ENCODE data around the gene PDIA4.
"Not testable (repeated sequence)": the region's sequence is repeated elsewhere in the genome, so short reads cannot be mapped to it uniquely, and the experiment has no call there.

Gene PDIA4

GRCh38 chr7:149030439-149030838 lies 2.1 kb upstream of the PDIA4 start:
- 98% methylated on average over 9 of the region's 9 CpGs for WGBS

GRCh38 chr7:149027611-149028345 lies 527 bp downstream of the PDIA4 start:
- Histone ChIP-seq H3K27me3 (ENCODE audit: insufficient read depth, low read length) (0 out of 2 replicates have a peak, but pooled peaks cover 3% of the 10 kb centered on the region), H3K4me1 (ENCODE audit: insufficient read depth, low read length) (peaks cover 34% of the 10 kb centered on the region), H3K9me3 (ENCODE audit: insufficient read depth, low read depth, low read length) (no peaks in the 10 kb centered on the region), H3K36me3 (ENCODE audit: insufficient read depth, low read length) (peaks cover 17% of the 10 kb centered on the region; the same call in 1 of the 2 replicates), H3K9ac (ENCODE audit: low read depth, low read length) (peak overlapping the region; percentile 95), H3K4me3 (ENCODE audit: low read length) (peak overlapping the region; percentile 90), H3K27ac (ENCODE audit: low read depth, low read length) (peak overlapping the region; percentile 98)
- WGBS = under 1% methylated on average over 43 of the region's 43 CpGs

More at GRCh38 chr7:149030439-149030838, 2.1 kb upstream of the PDIA4 start:
- H3K27ac ChIP-seq (ENCODE audit: low read depth, low read length); H3K4me3 ChIP-seq (ENCODE audit: low read length); H3K9ac ChIP-seq (ENCODE audit: low read depth, low read length); H3K36me3 ChIP-seq (ENCODE audit: insufficient read depth, low read length); H3K9me3 ChIP-seq (ENCODE audit: insufficient read depth, low read depth, low read length); H3K27me3 ChIP-seq (ENCODE audit: insufficient read depth, low read length): not testable (repeated sequence)
- peaks cover 13% of the 10 kb centered on the region for H3K4me1 ChIP-seq (ENCODE audit: insufficient read depth, low read length)

GRCh38 chr7:149027055-149027454 lies 1.2 kb downstream of the PDIA4 start:
- H3K27me3 ChIP-seq (ENCODE audit: insufficient read depth, low read length) = 0 out of 2 replicates have a peak, but pooled peaks cover 3% of the 10 kb centered on the region
- H3K4me3 ChIP-seq (ENCODE audit: low read length) = peak overlapping the region; percentile 90
- peak overlapping the region; percentile 95; the same call in 1 of the 2 replicates for H3K9ac ChIP-seq (ENCODE audit: low read depth, low read length)
- no peak overlapping the region for H3K27ac ChIP-seq (ENCODE audit: low read depth, low read length)
- no peaks in the 10 kb centered on the region for H3K9me3 ChIP-seq (ENCODE audit: insufficient read depth, low read depth, low read length)
- peaks cover 22% of the 10 kb centered on the region; the same call in 1 of the 2 replicates for H3K36me3 ChIP-seq (ENCODE audit: insufficient read depth, low read length)
- WGBS = 75% methylated on average over 7 of the region's 10 CpGs
- H3K4me1 ChIP-seq (ENCODE audit: insufficient read depth, low read length) = peaks cover 41% of the 10 kb centered on the region

- H3K4me1 ChIP-seq (ENCODE audit: insufficient read depth, low read length) = peaks cover 40% of the 10 kb centered on the region
- H3K9ac ChIP-seq (ENCODE audit: low read depth, low read length) = peak overlapping the region; percentile 12
- H3K27ac ChIP-seq (ENCODE audit: low read depth, low read length) = peak overlapping the region; percentile 11; the same call in 1 of the 2 replicates
- no peaks in the 10 kb centered on the region for H3K9me3 ChIP-seq (ENCODE audit: insufficient read depth, low read depth, low read length)
- H3K36me3 ChIP-seq (ENCODE audit: insufficient read depth, low read length) = peaks cover 52% of the 10 kb centered on the region
- 68% methylated on average over 7 of the region's 7 CpGs for WGBS
- H3K27me3 ChIP-seq (ENCODE audit: insufficient read depth, low read length) = no peaks in the 10 kb centered on the region
- H3K4me3 ChIP-seq (ENCODE audit: low read length) = no peak overlapping the region
Observed at GRCh38 chr7:149023662-149024061, 4.6 kb downstream of the PDIA4 start.

- Histone ChIP-seq H3K27me3 (ENCODE audit: insufficient read depth, low read length) (no peaks in the 10 kb centered on the region), H3K9me3 (ENCODE audit: insufficient read depth, low read depth, low read length) (no peaks in the 10 kb centered on the region), H3K4me3 (ENCODE audit: low read length) (no peak overlapping the region), H3K9ac (ENCODE audit: low read depth, low read length) (peak overlapping the region; percentile 24), H3K4me1 (ENCODE audit: insufficient read depth, low read length) (peaks cover 40% of the 10 kb centered on the region), H3K36me3 (ENCODE audit: insufficient read depth, low read length) (peaks cover 58% of the 10 kb centered on the region), H3K27ac (ENCODE audit: low read depth, low read length) (peak overlapping the region; percentile 11)
- 86% methylated on average over 6 of the region's 6 CpGs for WGBS
Observed at GRCh38 chr7:149022756-149023360, 5.4 kb downstream of the PDIA4 start.

- Histone ChIP-seq H3K9me3 (ENCODE audit: insufficient read depth, low read depth, low read length) (no peaks in the 10 kb centered on the region), H3K36me3 (ENCODE audit: insufficient read depth, low read length) (peaks cover 68% of the 10 kb centered on the region), H3K9ac (ENCODE audit: low read depth, low read length) (no peak overlapping the region), H3K27me3 (ENCODE audit: insufficient read depth, low read length) (no peaks in the 10 kb centered on the region), H3K27ac (ENCODE audit: low read depth, low read length) (no peak overlapping the region), H3K4me1 (ENCODE audit: insufficient read depth, low read length) (peaks cover 32% of the 10 kb centered on the region), H3K4me3 (ENCODE audit: low read length) (no peak overlapping the region)
- WGBS = 91% methylated on average over 12 of the region's 12 CpGs
Observed at GRCh38 chr7:149021725-149022062, 6.6 kb downstream of the PDIA4 start.

- H3K27ac ChIP-seq (ENCODE audit: low read depth, low read length) = no peak overlapping the region
- H3K36me3 ChIP-seq (ENCODE audit: insufficient read depth, low read length) = peaks cover 74% of the 10 kb centered on the region
- peaks cover 31% of the 10 kb centered on the region for H3K4me1 ChIP-seq (ENCODE audit: insufficient read depth, low read length)
- no peak overlapping the region for H3K9ac ChIP-seq (ENCODE audit: low read depth, low read length)
- no peaks in the 10 kb centered on the region for H3K9me3 ChIP-seq (ENCODE audit: insufficient read depth, low read depth, low read length)
- no peaks in the 10 kb centered on the region for H3K27me3 ChIP-seq (ENCODE audit: insufficient read depth, low read length)
- H3K4me3 ChIP-seq (ENCODE audit: low read length) = no peak overlapping the region
- WGBS = 94% methylated on average over 11 of the region's 11 CpGs
Observed at GRCh38 chr7:149020483-149020882, 7.8 kb downstream of the PDIA4 start.

- Histone ChIP-seq H3K36me3 (ENCODE audit: insufficient read depth, low read length) (peaks cover 92% of the 10 kb centered on the region), H3K9me3 (ENCODE audit: insufficient read depth, low read depth, low read length) (no peaks in the 10 kb centered on the region)
Observed at GRCh38 chr7:149016876-149017275, 11.4 kb downstream of the PDIA4 start.

GRCh38 chr7:149014309-149014708 lies 14.0 kb downstream of the PDIA4 start:
- 96% methylated on average over 7 of the region's 7 CpGs for WGBS
- peaks cover 95% of the 10 kb centered on the region for H3K36me3 ChIP-seq (ENCODE audit: insufficient read depth, low read length)

More at GRCh38 chr7:149016876-149017275, 11.4 kb downstream of the PDIA4 start:
- Histone ChIP-seq H3K4me1 (ENCODE audit: insufficient read depth, low read length) (peaks cover 2% of the 10 kb centered on the region), H3K27me3 (ENCODE audit: insufficient read depth, low read length) (no peaks in the 10 kb centered on the region), H3K27ac (ENCODE audit: low read depth, low read length) (no peak overlapping the region), H3K4me3 (ENCODE audit: low read length) (no peak overlapping the region), H3K9ac (ENCODE audit: low read depth, low read length) (no peak overlapping the region)
- WGBS = 81% methylated on average over 7 of the region's 7 CpGs

GRCh38 chr7:149013876-149014275 lies 14.4 kb downstream of the PDIA4 start:
- H3K36me3 ChIP-seq (ENCODE audit: insufficient read depth, low read length) = peaks cover 95% of the 10 kb centered on the region
- no peak overlapping the region for H3K27ac ChIP-seq (ENCODE audit: low read depth, low read length)
- no peak overlapping the region for H3K4me3 ChIP-seq (ENCODE audit: low read length)
- 92% methylated on average over 5 of the region's 5 CpGs for WGBS
- H3K27me3 ChIP-seq (ENCODE audit: insufficient read depth, low read length) = no peaks in the 10 kb centered on the region
- H3K9ac ChIP-seq (ENCODE audit: low read depth, low read length) = no peak overlapping the region
- no peaks in the 10 kb centered on the region for H3K9me3 ChIP-seq (ENCODE audit: insufficient read depth, low read depth, low read length)
- H3K4me1 ChIP-seq (ENCODE audit: insufficient read depth, low read length) = no peaks in the 10 kb centered on the region

More at GRCh38 chr7:149014309-149014708, 14.0 kb downstream of the PDIA4 start:
- Histone ChIP-seq H3K4me3 (ENCODE audit: low read length) (no peak overlapping the region), H3K9ac (ENCODE audit: low read depth, low read length) (no peak overlapping the region), H3K4me1 (ENCODE audit: insufficient read depth, low read length) (no peaks in the 10 kb centered on the region), H3K27me3 (ENCODE audit: insufficient read depth, low read length) (no peaks in the 10 kb centered on the region), H3K9me3 (ENCODE audit: insufficient read depth, low read depth, low read length) (no peaks in the 10 kb centered on the region), H3K27ac (ENCODE audit: low read depth, low read length) (no peak overlapping the region)

- not testable (repeated sequence) for H3K4me1 ChIP-seq (ENCODE audit: insufficient read depth, low read length); H3K9me3 ChIP-seq (ENCODE audit: insufficient read depth, low read depth, low read length); H3K9ac ChIP-seq (ENCODE audit: low read depth, low read length); H3K27me3 ChIP-seq (ENCODE audit: insufficient read depth, low read length); H3K27ac ChIP-seq (ENCODE audit: low read depth, low read length); H3K4me3 ChIP-seq (ENCODE audit: low read length)
- peaks cover 98% of the 10 kb centered on the region for H3K36me3 ChIP-seq (ENCODE audit: insufficient read depth, low read length)
- 90% methylated on average over 12 of the region's 12 CpGs for WGBS
Observed at GRCh38 chr7:149012730-149013129, 15.6 kb downstream of the PDIA4 start.
